Common myeloid progenitor, CD34-positive (primary cell): ENCODE results near the gene C14orf180.

Source experiments
- CTCF ChIA-PET: fragments of 350-600 bp; sonication (Branson Sonifier 250); formaldehyde crosslinking; loops from one replicate; lab custom pipeline; 2021; ENCODE audit warnings: antibody characterized with exemption; lab: Charles Lee
- POLR2A ChIA-PET: fragments of 350-600 bp; sonication (Branson Sonifier 250); formaldehyde crosslinking; loops from one replicate; lab custom pipeline; 2021; ENCODE audit warnings: antibody characterized with exemption; lab: Charles Lee
- DNase-seq, 3 donors: peaks; one replicate each; pipeline versions ENCODE4 v3.0.0 to v3.0.0-alpha.2; 2013
- H3K27ac ChIP-seq, 2 experiments: 1 replicate in 1 of 2; 2 replicates in 1 of 2; pipeline ENCODE4 v1.7.0; 2013; ENCODE audit warnings: inconsistent platforms in 2 of 2, low read length in 2 of 2, mild to moderate bottlenecking in 2 of 2, low read depth in 1 of 2, moderate library complexity in 1 of 2; ENCODE audit not compliant: severe bottlenecking in 2 of 2, insufficient read depth in 1 of 2, poor library complexity in 1 of 2
- H3K27me3 ChIP-seq, 5 experiments: replicated peaks in 2 of 5; 1 replicate in 3 of 5; 2 replicates in 2 of 5; pipeline versions ENCODE4 v1.6.1 to v1.7.0; 2013; ENCODE audit warnings: low read length in 4 of 5, mild to moderate bottlenecking in 2 of 5, moderate library complexity in 2 of 5, inconsistent platforms in 1 of 5; ENCODE audit not compliant: insufficient read depth in 5 of 5, control insufficient read depth in 4 of 5
- H3K36me3 ChIP-seq, 4 experiments: 1 replicate in 2 of 4; 2 replicates in 2 of 4; pipeline versions ENCODE4 v1.6.1 to v1.7.0; 2013; ENCODE audit warnings: low read length in 3 of 4, control low read depth in 1 of 4, mild to moderate bottlenecking in 1 of 4; ENCODE audit not compliant: control insufficient read depth in 4 of 4, insufficient read depth in 4 of 4
- H3K4me1 ChIP-seq, 4 experiments: 1 replicate in 3 of 4; 2 replicates in 1 of 4; pipeline versions ENCODE4 v1.6.1 to v1.7.1; 2013; ENCODE audit warnings: low read length in 3 of 4, mild to moderate bottlenecking in 3 of 4, control low read depth in 1 of 4, inconsistent platforms in 1 of 4, moderate library complexity in 1 of 4; ENCODE audit not compliant: control insufficient read depth in 4 of 4, insufficient read depth in 4 of 4; ENCODE audit errors: control extremely low read depth in 1 of 4
- H3K4me3 ChIP-seq, 7 experiments: 1 replicate in 4 of 7; 2 replicates in 3 of 7; pipeline versions ENCODE4 v1.5.1 to v1.7.0; 2013; ENCODE audit warnings: mild to moderate bottlenecking in 7 of 7, low read length in 6 of 7, moderate library complexity in 6 of 7, inconsistent platforms in 2 of 7, low read depth in 2 of 7, control low read depth in 1 of 7; ENCODE audit not compliant: insufficient read depth in 4 of 7, control insufficient read depth in 1 of 7; ENCODE audit errors: extremely low read depth in 1 of 7
- H3K9me3 ChIP-seq, 5 experiments: 1 replicate in 4 of 5; 2 replicates in 1 of 5; pipeline versions ENCODE4 v1.6.1 to v1.7.1; 2013; ENCODE audit warnings: low read length in 4 of 5, mild to moderate bottlenecking in 2 of 5, inconsistent platforms in 1 of 5, low read depth in 1 of 5, moderate library complexity in 1 of 5; ENCODE audit not compliant: control insufficient read depth in 4 of 5, insufficient read depth in 2 of 5; ENCODE audit errors: control extremely low read depth in 1 of 5
- WGBS: methylation state at CpG from one replicate; pipeline ENCODE4 v1.1.5; 2013; ENCODE audit not compliant: insufficient coverage; 5-methylcytosine and 5-hydroxymethylcytosine counted together

The C14orf180 gene

GRCh38 chr14:104541905-104542465 lies 37.6 kb upstream of the C14orf180 start:
- WGBS: 94% methylated on average over 3 of the region's 11 CpGs
- CTCF ChIA-PET: no interaction called here
- POLR2A ChIA-PET: no interaction called here
- Histone ChIP-seq H3K27ac (no peak overlapping the region), H3K4me1 (peaks cover 0 to 5% (median 0%) of the 10 kb centered on the region in 4 experiments), H3K4me3 (no peak overlapping the region), H3K27me3 (peaks cover 2 to 44% (median 4%) of the 10 kb centered on the region in 5 experiments), H3K9me3 (no peaks in the 10 kb centered on the region), H3K36me3 (no peaks in the 10 kb centered on the region)
- DNase-seq: no peak

GRCh38 chr14:104542871-104543830 lies 36.4 kb upstream of the C14orf180 start:
- no peaks in the 10 kb centered on the region for H3K9me3 ChIP-seq
- no peak overlapping the region for H3K4me3 ChIP-seq
- ChIA-PET POLR2A (no interaction called here), CTCF (interaction anchor here (1.0 kb wide), 1 partner anchor 189 kb away, joined by 3 read pairs; no protein-coding TSS in a partner anchor)
- peaks cover 2 to 53% (median 4%) of the 10 kb centered on the region in 5 experiments for H3K27me3 ChIP-seq
- no peak for DNase-seq
- H3K4me1 ChIP-seq: no peaks in the 10 kb centered on the region
- H3K27ac ChIP-seq: no peak overlapping the region
- no peaks in the 10 kb centered on the region for H3K36me3 ChIP-seq
- WGBS: 85% methylated on average over 10 of the region's 16 CpGs

- peaks cover 3 to 58% (median 4%) of the 10 kb centered on the region in 5 experiments for H3K27me3 ChIP-seq
- CTCF ChIA-PET: no interaction called here
- no peak overlapping the region for H3K27ac ChIP-seq
- WGBS: 77% methylated on average over 13 of the region's 17 CpGs
- no peaks in the 10 kb centered on the region for H3K36me3 ChIP-seq
- H3K9me3 ChIP-seq: no peaks in the 10 kb centered on the region
- POLR2A ChIA-PET: no interaction called here
- no peak overlapping the region for H3K4me3 ChIP-seq
- DNase-seq: no peak
- H3K4me1 ChIP-seq: no peaks in the 10 kb centered on the region
Measured at GRCh38 chr14:104544362-104544961, 35.1 kb upstream of the C14orf180 start.

GRCh38 chr14:104545151-104545941 lies 34.2 kb upstream of the C14orf180 start:
- peak in 1 of 3 donors; percentile 14 for DNase-seq
- Histone ChIP-seq H3K4me1 (no peaks in the 10 kb centered on the region), H3K9me3 (peaks cover 0 to 2% (median 0%) of the 10 kb centered on the region in 5 experiments), H3K36me3 (no peaks in the 10 kb centered on the region), H3K27ac (no peak overlapping the region), H3K4me3 (no peak overlapping the region), H3K27me3 (peaks cover 3 to 64% (median 4%) of the 10 kb centered on the region in 5 experiments)
- CTCF ChIA-PET: no interaction called here
- WGBS: 49% methylated on average over 27 of the region's 32 CpGs
- POLR2A ChIA-PET: no interaction called here

DNA sequence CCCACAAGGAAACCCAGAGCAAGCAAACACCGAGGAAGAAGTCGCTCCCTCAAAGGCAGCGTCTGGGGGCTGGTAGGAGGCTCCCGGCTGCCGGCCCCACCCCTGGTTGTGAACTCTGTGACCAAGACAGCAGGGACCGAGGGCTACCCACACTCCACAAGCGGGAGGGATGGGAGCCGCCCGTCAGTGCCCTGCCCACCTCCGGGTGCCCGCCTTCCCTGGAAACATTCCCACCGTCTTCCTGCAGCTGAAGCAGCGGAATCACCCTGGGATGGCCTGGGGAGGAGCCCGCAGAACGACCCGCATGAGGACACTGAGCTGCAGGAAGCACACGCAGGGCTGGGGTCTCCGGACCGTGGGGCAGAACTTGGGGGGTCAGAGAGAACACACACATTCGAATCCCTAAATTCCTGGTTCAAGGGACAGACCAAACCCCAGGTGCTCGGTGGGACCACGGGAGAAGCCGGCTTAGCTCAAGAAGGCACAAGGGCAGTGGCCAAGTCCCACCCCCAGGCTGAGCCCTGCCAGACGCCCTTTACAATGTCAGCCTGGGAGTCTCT lies 33.5 kb upstream of the C14orf180 start:
- Histone ChIP-seq H3K27me3 (peaks cover 3 to 64% (median 4%) of the 10 kb centered on the region in 5 experiments), H3K36me3 (no peaks in the 10 kb centered on the region), H3K27ac (no peak overlapping the region), H3K4me1 (no peaks in the 10 kb centered on the region), H3K4me3 (no peak overlapping the region), H3K9me3 (peaks cover 0 to 2% (median 0%) of the 10 kb centered on the region in 5 experiments)
- CTCF ChIA-PET: no interaction called here
- 42% methylated on average over 23 of the region's 24 CpGs for WGBS
- no peak for DNase-seq
- POLR2A ChIA-PET: no interaction called here

GRCh38 chr14:104546591-104547309 lies 32.8 kb upstream of the C14orf180 start:
- no peak for DNase-seq
- no peaks in the 10 kb centered on the region for H3K36me3 ChIP-seq
- H3K9me3 ChIP-seq: peaks cover 0 to 2% (median 0%) of the 10 kb centered on the region in 5 experiments
- no peaks in the 10 kb centered on the region for H3K4me1 ChIP-seq
- ChIA-PET CTCF (no interaction called here), POLR2A (no interaction called here)
- no peak overlapping the region for H3K27ac ChIP-seq
- H3K27me3 ChIP-seq: peaks cover 3 to 64% (median 5%) of the 10 kb centered on the region in 5 experiments
- WGBS: 83% methylated on average over 19 of the region's 19 CpGs
- no peak overlapping the region for H3K4me3 ChIP-seq
